Activated gamma-delta T cell treated with Interleukin-2 at 50 U/mL for 16 hours (primary cell): ENCODE results near the gene MTG1.
"Not testable (repeated sequence)": the region's sequence is repeated elsewhere in the genome, so short reads cannot be mapped to it uniquely, and the experiment has no call there.

Experiments
- DNase-seq: peaks from one replicate; pipeline ENCODE4 v3.0.0-alpha.2; 2020

MTG1 gene

GRCh38 chr10:133379152-133379800 is 14.7 kb upstream of the MTG1 start, which contains the start of gene PAOX:
TSS of gene PAOX (plus strand) at chr10:133379262. CDS start at chr10:133379317, 55 bp downstream.
- DNase-seq, result peak; percentile 43

- DNase-seq, result no peak
These were observed 13.9 kb upstream of the MTG1 start for GRCh38 chr10:133379801-133380666.

- DNase-seq, result no peak
These were observed 12.9 kb upstream of the MTG1 start for GRCh38 chr10:133381036-133381435.

GRCh38 chr10:133383551-133383950 is 10.4 kb upstream of the MTG1 start:
- DNase-seq, result no peak

GRCh38 chr10:133384071-133384470 is 9.9 kb upstream of the MTG1 start:
- no peak for DNase-seq

- DNase-seq, result no peak
These were observed 8.7 kb upstream of the MTG1 start for GRCh38 chr10:133385214-133385613.

- not testable (repeated sequence) for DNase-seq
These were observed 7.0 kb upstream of the MTG1 start for GRCh38 chr10:133386951-133387350.

- DNase-seq, result no peak
These were observed 5.6 kb upstream of the MTG1 start for GRCh38 chr10:133388236-133388972.

GRCh38 chr10:133388973-133389818 is 4.8 kb upstream of the MTG1 start:
- peak; percentile 43 for DNase-seq

- DNase-seq, result no peak
These were observed 3.2 kb upstream of the MTG1 start for GRCh38 chr10:133390597-133391248.

GRCh38 chr10:133391249-133391635 is 2.7 kb upstream of the MTG1 start:
- no peak for DNase-seq

- no peak for DNase-seq
These were observed 2.0 kb upstream of the MTG1 start for GRCh38 chr10:133391761-133392518.

- DNase-seq, result no peak
These were observed 425 bp upstream of the MTG1 start for GRCh38 chr10:133393401-133394063.

GRCh38 chr10:133394801-133395221 is 854 bp downstream of the MTG1 start:
- DNase-seq, result no peak

- no peak for DNase-seq
These were observed 2.2 kb downstream of the MTG1 start for GRCh38 chr10:133396035-133396624.

GRCh38 chr10:133397938-133398337 is 4.0 kb downstream of the MTG1 start:
- no peak for DNase-seq

GRCh38 chr10:133399123-133399601 is 5.2 kb downstream of the MTG1 start:
- no peak for DNase-seq

GRCh38 chr10:133400624-133401424 is 6.9 kb downstream of the MTG1 start:
- no peak for DNase-seq

GRCh38 chr10:133401500-133401899 is 7.5 kb downstream of the MTG1 start:
- no peak for DNase-seq
